ENCODE data around the gene DIAPH1.

Gene DIAPH1

DNA sequence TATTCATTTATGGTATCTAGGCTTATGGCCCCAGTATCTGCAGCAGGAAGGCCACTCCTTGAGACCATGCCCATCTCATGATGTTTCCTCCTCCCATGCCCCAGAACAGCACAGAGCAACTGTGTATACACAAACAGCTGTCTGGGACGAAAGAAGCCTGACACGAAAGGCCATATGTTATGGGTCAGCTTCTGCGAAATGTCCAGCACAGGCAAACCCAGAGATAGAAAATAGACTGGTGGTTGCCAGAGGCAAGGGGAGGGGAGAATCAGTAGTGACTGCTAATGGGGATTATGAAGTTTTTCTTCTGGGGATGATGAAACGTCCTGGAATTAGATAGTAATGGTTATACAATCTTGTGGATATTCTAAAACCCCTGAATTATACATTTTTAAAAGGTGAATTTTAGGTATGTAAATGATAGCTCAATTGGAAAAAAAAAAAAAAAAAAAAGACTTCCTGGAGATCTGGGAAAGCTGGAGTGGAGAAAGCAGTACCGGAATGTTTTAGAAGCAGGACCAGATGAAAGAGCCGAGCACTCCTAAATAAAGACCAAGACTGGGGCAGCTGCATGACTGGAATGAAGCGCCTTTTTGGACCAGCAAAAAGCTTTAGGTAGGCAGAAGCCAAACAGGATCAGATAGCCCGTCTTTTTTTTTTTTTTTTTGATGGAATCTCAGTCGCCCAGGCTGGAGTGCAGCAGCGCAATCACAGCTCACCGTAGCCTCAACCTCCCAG is 100.8 kb downstream of the DIAPH1 start:
- DNase-seq, result no peak

DNA sequence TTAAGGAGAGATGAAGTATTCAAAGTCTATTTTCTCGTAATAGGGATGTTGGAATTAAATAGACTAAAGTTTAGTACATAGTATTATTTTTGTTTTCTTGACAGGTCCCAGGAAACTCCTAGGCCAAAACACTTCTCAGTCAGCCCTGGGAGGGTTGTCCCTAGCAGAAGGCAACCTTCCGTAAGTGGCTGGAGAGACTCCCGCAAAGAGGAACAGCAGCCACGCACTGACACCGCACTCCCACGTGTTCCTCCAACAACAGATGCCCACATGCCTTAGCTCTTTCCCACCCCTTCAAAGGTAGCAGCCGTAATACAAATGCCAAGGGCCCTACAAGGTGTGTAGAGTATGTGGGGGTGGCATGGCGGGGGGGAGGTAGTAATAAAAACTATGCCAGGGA is 101.5 kb downstream of the DIAPH1 start:
- DNase-seq, result no peak

DNA sequence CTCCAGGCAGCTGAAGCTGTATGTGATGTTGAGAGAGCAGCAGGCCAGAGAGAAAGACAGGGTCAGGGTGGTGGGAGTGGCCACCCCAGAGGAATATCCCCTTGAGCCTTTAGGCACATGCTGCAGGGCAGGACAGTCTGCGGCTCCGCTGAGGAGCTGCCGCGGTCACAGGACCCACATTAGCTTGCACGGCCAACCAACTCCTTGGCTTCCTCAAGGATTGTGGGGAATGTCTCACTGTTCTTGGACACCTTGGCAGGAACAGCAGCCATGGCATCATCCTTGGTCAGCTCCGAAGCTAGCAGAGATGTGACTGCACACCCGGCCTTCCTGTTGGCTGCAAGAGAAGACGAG is 102.2 kb downstream of the DIAPH1 start:
- DNase-seq, result no peak

DNA sequence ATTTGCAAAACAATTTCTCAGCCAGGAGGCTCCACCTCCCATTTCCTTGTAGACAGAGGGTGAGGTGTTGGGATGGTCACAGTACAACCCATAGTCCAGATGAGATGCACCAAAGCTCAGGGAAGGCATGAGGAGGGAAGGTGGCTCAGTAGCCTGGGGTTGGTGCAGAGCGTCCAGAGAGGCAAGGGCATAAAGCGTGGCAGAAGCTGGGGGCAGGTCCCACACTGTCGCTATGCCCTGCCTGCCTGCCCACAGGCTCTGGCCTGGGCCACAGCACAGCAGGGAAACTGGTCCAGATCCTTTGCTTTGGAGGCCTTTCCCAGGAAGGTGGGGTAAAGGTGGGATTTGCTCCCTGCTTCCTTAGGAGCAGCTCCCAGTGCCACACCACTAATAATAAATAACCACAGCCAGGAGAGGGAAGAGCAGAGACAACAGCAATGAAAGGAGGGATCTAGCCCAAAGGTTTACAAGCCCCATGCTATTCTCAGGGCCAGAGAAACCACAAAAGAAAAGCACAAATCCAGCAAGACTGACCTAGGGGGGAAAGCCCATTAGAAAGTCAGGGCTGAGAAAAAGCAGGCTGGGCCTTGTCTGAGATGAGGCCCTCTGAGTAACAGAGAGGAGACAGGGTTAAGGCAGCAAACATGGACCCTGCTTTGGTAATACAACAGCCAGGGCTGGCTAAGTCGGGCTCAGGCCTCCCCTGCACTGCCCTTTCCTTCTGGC is 102.7 kb downstream of the DIAPH1 start:
- DNase-seq, result no peak

DNA sequence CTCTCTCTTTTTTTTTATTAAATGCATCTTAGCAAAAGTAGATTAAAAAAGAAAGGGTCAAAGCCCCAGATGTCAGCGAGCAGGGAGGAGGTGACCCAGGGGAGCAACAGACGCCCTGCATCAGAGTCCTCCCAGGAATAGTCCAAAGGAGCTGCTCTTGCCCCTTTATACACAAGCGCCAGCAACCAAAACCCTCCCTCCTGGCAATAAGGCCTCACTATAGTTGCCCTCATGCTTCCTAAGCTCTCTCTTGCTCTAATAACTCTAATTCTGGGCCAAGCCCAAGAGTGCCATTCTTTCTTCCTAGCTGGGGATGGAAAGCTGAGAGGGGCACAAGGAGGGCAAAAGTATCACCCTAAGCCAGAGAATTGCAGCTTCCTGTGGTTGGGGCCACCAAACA is 103.7 kb downstream of the DIAPH1 start:
- no peak for DNase-seq

DNA sequence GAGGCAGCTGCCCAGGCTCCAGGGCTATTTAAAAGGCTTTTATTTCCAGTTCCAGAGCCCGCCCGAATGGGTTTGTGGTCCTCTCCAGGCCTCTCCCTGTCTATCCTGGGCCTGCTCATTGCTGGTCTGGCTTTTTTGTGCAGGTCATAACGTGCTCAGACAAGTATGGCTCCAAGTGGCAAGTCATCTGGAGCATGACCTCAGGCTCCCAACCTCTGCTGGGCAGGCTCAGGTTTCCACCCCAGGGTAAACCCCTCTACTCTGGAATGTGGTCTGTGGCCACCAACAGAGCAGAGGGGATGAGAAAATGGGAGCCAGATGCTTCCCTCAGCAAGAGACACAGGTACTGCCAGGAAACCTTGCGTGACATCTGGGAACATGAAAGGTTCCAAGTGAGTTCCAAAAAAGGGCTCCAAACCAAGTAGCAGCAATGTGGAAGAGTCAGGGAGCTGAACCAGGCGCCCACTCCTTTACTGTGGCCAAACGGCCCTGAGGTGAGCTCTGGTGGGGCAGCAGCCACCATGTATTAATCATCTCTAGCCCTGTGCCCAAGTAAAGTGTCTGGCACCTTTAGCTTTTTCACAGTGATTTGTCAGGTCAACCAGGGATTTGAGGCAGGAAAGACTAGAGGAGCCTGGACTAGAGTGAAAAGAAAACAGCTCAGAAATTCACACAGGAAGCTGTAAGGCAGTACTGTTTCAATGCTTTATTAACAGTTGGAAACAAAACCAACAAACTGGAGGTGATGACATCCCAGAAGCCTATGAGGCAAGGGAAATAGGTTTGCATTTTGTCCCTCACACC is 104.3 kb downstream of the DIAPH1 start:
- DNase-seq, result no peak

DNA sequence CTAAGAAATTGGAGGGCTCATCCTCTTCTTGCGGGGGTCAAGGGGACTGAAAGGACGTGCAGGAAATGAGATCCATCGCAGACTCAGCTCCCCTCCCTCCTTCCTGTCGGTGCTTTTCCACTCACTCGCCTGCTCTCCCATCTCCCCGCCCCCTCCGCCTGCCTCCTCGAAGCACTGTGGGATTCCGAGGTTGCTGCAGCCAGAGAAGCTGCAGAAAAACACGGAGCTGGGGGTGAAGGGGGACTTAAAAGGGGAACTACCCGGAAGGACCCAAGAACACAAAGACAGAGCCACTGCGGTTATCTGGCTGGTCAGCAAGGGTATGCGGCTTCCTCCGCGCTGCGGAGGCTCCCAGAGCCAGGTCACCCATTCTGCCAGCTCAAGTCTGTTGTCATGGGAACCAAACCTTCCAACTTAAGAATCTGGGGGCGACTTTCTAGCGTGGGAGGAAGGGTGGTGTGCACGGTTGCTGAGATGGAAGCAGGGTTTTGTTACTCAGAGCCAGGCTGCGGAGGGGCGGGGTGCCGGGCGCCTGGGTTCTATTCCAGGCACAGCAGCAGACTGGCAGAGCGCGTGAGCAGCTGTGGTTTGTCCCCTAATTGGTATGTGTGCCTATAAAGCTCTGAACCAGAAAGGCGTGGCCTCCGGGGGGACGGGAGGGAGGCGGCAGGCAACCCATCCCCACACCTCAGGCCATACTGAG is 105.0 kb downstream of the DIAPH1 start:
- DNase-seq, result peak; percentile 68

DNA sequence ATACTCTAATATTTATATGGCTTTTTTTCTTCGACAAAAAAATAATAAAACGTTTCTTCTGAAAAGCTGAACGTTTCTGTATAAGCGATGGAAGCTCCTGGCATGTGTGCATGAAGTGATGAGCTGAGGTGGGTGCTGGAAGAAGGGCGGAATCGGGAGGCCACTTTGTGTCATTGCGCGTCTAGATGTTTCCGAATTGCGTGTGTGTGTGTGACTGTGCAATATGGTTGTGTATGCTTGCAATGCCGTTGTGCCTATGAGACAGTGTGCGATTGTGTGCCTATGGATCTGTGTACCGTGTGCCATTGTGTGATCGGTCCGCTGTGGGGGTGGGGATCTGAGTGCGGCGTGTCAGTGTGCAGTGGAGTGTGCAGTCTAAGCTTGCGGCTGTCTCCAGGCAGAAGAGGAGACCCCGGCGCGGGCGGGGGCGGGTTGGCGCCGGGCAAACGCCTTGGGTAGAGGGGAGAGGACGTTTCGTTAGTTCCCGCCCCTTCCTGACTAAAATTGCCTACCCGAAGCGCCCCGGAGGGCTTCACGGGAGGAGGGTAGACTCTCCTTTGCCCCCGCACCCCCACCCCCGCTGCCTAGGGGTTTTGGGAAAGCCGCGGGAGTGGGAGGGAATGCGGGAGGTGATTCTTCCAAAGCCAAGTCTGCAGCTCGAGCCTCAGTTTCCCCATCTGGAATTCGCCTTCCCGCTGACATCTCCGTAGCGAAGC is 105.7 kb downstream of the DIAPH1 start:
- DNase-seq, result peak; percentile 38

DNA sequence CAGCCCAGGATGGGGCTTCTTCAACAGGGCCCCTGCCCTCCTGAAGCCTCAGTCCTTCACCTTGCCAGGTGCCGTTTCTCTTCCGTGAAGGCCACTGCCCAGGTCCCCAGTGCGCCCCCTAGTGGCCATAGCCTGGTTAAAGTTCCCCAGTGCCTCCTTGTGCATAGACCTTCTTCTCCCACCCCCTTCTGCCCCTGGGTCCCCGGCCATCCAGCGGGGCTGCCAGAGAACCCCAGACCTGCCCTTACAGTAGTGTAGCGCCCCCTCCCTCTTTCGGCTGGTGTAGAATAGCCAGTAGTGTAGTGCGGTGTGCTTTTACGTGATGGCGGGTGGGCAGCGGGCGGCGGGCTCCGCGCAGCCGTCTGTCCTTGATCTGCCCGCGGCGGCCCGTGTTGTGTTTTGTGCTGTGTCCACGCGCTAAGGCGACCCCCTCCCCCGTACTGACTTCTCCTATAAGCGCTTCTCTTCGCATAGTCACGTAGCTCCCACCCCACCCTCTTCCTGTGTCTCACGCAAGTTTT is 106.3 kb downstream of the DIAPH1 start:
- peak; percentile 81 for DNase-seq

DNA sequence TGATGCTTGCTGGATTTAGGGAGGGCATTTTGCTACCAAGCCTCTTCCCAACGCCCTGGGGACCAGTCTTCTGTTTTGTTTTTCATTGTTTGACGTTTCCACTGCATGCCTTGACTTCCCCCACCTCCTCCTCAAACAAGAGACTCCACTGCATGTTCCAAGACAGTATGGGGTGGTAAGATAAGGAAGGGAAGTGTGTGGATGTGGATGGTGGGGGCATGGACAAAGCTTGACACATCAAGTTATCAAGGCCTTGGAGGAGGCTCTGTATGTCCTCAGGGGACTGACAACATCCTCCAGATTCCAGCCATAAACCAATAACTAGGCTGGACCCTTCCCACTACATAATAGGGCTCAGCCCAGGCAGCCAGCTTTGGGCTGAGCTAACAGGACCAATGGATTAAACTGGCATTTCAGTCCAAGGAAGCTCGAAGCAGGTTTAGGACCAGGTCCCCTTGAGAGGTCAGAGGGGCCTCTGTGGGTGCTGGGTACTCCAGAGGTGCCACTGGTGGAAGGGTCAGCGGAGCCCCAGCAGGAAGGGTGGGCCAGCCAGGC is 107.0 kb downstream of the DIAPH1 start:
- no peak for DNase-seq

DNA sequence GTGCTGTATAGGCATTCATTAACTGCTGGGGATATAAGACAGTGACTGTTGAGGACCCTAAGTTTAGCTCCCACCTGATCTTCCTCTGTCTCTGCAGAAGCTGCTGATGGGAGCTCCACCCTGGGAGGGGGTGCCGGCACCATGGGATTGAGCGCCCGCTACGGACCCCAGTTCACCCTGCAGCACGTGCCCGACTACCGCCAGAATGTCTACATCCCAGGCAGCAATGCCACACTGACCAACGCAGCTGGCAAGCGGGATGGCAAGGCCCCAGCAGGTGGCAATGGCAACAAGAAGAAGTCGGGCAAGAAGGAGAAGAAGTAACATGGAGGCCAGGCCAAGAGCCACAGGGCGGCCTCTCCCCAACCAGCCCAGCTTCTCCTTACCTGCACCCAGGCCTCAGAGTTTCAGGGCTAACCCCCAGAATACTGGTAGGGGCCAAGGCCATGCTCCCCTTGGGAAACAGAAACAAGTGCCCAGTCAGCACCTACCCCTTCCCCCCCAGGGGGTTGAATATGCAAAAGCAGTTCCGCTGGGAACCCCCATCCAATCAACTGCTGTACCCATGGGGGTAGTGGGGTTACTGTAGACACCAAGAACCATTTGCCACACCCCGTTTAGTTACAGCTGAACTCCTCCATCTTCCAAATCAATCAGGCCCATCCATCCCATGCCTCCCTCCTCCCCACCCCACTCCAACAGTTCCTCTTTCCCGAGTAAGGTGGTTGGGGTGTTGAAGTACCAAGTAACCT is 107.8 kb downstream of the DIAPH1 start:
- DNase-seq, result no peak

DNA sequence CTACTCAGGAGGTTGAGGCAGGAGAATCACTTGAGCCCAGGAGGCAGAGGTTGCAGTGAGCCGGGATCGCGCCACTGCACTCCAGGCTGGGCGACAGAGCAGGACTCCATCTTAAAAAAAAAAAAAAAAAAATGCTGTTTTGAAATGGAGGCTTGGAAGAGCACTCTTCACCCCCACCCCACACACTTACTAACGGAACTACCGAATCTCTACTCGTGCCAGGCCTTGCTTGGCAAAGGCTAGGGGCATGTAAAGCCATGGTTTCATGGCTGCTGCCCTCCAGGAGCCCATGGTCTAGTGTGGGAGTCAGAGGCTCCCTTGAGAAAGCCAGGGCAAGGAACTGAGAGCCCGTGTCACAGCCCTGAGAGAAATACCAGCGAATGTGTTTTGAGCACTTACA is 108.6 kb downstream of the DIAPH1 start:
- DNase-seq, result no peak

DNA sequence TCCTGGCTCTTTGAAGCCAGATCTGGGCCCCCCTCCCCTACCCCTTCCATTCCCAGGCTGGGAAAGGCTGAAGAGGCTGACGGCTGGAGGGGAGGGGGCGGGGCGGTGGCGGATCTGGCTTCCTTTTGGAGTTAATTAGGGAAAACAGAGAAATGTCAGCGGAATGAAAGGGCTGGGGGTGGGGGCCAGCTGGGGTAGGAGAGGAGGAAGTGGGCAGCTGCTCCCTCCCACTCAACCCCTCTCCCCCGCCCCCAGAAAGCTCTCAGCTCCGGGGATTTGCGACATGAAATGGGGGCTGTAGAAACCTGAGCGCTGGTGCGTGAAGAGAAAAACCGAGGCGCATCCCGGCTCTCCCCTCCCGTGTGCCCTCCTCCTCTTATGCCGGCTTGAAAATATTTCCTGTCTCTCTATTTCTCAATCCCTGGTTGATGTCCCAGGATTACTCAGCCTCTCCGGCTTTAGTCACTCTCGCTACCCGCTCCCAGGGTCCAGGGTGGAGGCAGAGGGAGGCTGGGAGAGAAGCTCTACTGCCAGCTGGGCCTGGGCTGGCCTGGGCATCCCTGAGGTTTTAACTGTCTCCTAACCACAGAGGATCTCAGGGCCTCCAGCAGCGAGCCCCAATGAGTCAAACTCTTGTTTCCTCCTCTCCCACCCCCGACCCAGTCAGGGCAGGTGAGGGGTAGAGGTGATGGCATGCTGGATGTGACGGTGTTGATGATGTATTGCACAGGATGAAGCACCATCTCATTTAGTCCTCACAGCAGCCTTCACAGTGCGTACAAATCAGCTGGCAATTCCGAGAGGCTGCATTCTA is 109.8 kb downstream of the DIAPH1 start:
- no peak for DNase-seq

DNA sequence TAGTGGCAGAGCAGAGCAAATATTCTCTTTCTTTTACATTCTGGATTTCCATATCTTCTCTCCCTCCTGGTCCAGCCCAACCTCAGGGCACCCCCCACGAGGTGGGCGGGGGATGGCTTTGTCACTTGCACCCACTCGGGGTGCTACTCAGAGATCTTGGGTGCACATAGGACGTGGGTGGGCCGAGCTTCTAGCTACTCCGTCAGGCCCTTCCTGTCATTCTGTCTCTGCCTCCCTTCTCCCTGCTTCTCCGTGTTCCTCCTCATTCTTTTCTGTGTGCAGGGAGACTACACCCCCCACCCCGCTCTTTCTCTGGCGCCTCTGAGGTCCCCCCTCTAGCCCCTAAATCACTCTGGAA is 110.4 kb downstream of the DIAPH1 start:
- DNase-seq, result no peak

DNA sequence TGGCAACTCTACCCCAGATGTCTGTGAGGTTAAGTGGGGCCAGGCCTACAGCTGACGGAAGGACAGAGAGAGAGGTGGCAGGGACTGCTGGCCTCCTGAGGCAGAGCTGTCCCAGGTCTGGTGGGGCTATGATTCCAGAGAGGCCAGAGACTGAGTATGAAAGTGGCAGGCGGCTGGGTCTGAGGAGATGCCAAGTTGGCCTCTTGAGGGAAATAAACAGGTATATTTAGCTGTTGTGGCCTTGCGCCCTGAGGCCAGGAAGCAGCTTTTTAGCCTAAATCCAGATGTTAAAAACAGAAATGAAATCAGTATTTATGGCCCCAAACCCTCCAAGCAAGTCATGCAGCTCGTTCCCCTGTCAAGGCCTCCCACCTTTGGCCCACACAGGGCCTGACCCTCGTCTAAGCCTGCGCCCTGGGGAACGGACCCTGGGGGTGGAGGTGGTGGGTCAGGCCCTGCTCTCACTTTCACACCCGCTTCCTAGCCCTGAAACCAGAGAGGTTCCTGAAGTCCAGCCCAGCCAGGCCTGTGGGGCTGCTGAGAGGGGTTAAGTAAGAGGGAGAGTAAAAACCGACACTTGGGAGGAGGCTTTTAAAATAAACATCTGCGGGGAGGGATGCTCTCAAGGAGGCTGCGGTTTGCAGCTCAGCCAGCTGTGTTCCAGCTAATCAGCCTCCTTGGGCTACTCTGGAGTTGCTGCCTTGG is 111.3 kb downstream of the DIAPH1 start:
- no peak for DNase-seq

DNA sequence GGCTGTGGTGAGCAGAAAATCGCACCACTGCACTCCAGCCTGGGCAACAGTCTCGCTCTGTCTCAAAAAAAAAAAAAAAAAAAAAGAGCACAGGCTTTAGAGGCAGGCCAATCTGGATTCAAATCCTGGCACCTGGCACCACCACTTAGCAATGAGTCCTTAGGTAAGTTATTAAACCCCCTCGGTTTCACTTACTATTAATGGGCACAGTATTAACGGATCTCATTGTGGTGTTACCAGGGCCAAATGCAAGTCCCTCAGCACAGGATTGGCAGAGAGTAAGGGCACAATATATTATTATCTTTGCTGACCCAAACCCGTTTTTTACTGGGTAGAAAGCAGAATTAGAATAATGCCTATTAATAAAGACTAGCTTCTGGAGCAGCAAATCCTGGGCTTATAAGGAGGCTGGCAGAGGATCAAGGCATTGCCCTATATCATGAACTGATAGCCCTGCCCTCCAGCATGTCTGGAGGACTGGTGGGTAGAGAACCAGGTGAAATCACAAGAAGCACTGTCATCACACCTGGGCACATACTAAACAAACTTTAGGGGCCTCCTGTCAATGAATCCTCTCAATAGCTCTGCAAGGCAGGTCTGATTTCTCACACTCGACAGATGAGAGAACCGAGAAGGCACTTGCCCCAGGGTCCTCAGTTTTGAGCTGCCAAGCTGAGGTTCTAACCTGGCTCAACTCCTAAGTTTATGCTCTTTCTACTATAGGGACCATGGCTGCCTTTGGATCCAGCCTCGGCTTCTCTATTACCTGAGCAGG is 112.2 kb downstream of the DIAPH1 start:
- no peak for DNase-seq

DNA sequence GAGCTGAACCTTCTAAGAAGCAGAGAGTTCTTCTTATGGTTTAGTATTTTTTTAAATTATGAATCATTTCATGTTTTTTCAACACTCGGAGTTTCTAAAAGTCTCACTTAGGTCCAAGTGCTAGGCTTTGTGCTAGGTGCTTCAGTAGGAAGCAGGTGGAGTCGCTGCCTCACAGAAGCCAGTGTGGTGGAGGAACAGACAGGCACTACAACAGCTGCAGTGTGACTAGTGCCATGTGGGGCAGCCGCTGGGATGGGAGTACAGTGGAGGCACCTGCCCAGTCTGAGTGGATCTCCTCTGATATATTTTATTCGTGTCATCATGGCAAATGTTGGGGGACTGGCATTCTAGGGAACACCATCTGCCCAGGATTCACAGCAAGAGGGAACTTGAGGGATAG is 114.6 kb downstream of the DIAPH1 start:
- no peak for DNase-seq

DNA sequence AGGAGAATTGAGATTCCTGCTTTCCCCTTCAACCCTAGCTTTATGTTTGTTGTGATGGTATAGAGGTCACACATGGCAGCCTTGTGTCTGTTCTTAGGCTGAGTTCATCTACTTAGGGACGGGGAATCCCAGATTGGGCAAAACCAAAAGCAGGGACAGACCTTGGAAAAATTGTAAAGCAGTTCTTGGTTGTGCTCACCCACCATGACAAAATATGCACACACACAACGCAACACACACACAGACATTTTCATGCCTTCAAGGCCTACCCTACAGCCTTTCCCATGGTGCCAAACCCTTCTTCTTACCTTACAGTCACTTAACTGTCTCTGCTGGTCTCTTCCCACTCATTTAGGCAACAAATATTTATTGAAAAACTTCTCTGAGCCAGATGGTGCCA is 115.1 kb downstream of the DIAPH1 start:
- DNase-seq, result no peak

DNA sequence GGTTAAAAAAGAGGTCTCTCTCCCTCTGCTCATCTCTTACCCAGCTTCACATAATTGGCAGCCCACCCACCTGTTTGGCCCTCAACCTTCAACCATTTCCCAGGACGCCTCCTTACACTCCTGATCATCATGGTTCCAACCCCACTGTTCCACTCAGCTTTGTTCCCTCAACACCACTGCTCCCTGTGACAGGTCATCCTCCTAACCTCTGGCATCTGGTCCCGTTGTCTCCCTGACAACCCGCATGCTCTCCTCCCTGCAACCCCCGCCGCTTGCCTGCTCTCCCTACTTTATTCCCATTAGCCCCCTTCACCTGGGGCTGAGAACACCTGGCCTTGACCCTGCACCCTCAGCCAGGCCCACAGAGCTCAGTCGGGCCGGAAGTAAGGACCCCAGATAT is 117.0 kb downstream of the DIAPH1 start:
- DNase-seq, result no peak

All from stimulated activated naive CD4-positive, alpha-beta T cell treated with Interleukin-2 at 50 U/mL for 16 hours (primary cell).